ENCODE results near the gene REXO5. TPM values are rescaled to one million over a fixed set of nuclear protein-coding genes. Genes with fewer than 3 reads are reported as not detected.
"Not testable (repeated sequence)": the region's sequence is repeated elsewhere in the genome, so short reads cannot be mapped to it uniquely, and the experiment has no call there.

The REXO5 gene
- total RNA-seq, 2 donors from 2014 or later: 2.3 to 3.6 TPM

- ATAC-seq: no peak
- Histone ChIP-seq H3K36me3 (replicated peaks in 1 of 2; ENCODE audit: insufficient read depth in 1 of 2, low read depth in 2 of 2) (peaks cover 0 to 2% of the 10 kb centered on the region in 2 donors), H3K27ac (no peak overlapping the region), H3K4me1 (peaks cover 1% of the 10 kb centered on the region), H3K4me3 (no peak overlapping the region), H3K9me3 (no peaks in the 10 kb centered on the region), H3K27me3 (no peaks in the 10 kb centered on the region)
- intact Hi-C loops (cut with DNase I): no loop called here
- 81 to 84% methylated on average over 4 of the region's 4 CpGs for WGBS, 2 donors
- no peak for DNase-seq
- TF ChIP-seq, protein P1, sequence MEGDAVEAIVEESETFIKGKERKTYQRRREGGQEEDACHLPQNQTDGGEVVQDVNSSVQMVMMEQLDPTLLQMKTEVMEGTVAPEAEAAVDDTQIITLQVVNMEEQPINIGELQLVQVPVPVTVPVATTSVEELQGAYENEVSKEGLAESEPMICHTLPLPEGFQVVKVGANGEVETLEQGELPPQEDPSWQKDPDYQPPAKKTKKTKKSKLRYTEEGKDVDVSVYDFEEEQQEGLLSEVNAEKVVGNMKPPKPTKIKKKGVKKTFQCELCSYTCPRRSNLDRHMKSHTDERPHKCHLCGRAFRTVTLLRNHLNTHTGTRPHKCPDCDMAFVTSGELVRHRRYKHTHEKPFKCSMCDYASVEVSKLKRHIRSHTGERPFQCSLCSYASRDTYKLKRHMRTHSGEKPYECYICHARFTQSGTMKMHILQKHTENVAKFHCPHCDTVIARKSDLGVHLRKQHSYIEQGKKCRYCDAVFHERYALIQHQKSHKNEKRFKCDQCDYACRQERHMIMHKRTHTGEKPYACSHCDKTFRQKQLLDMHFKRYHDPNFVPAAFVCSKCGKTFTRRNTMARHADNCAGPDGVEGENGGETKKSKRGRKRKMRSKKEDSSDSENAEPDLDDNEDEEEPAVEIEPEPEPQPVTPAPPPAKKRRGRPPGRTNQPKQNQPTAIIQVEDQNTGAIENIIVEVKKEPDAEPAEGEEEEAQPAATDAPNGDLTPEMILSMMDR (IDR thresholded peaks at IDR 0.05): no peak
- no peak for TF ChIP-seq POLR2A (IDR thresholded peaks at IDR 0.05)
Measured at GRCh38 chr16:20860361-20860760, 54.0 kb downstream of the REXO5 start.

DNA sequence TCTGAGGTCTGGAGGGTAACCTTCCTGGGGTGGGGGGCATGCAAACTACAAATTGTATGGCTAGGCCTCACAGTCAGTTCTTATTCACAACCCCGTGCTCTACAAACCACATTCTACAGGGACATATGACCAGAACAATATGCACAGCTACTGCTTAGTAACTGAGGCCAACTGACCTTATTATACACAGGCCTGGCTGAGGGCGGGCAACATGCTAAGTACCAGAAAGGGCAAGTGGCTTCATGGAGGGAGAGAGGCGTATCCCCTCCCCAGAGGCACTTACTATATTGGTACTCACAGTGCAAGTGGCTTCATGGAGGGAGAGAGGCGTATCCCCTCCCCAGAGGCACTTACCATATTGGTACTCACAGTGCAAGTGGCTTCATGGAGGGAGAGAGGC lies 54.7 kb downstream of the REXO5 start:
- H3K27me3 ChIP-seq; DNase-seq; H3K36me3 ChIP-seq (replicated peaks in 1 of 2; ENCODE audit: insufficient read depth in 1 of 2, low read depth in 2 of 2); H3K4me3 ChIP-seq; H3K4me1 ChIP-seq; ATAC-seq; intact Hi-C loops (cut with DNase I); H3K27ac ChIP-seq; H3K9me3 ChIP-seq: not testable (repeated sequence)
- 62 to 85% methylated on average over 1 to 4 of the region's 4 CpGs for WGBS, 2 donors

DNA sequence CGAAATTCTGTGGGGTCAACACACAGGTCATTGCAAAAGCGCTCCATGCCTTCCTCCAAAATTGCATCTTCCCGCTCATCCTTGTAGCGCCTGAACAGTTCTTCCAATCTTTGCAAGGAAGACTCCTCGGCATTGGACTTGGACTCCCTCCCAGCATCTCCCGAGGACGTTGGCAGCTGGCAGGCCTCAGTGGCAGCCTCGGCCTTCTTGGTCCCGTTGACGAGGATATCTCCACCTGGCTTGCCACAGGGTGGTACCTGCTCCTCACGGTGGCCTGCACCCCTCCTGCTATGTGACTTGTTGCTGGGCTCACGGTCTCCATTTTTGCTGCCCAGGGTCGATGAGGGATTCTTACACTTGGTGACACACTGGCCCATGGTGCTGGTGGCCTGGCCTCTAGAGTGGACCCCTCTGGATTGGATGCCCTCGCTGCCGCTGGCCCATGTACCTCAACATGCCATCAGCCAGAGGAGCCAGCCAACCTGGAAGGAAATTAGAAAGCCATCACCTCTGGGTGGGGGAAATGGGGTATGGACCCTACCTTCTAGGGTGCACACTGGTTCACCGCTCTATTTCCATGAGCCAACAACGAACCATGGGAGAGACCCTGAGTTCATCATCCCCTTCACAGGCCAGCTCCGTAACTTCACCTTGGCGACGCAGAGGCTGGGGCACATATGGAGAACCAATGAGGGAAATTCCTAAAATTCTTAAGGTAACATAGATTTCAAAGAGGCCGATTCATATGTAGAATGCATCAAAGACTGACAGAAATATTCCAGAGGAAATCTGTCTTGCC lies 56.0 kb downstream of the REXO5 start:
- H3K9me3 ChIP-seq: no peaks in the 10 kb centered on the region
- TF ChIP-seq, protein P1 (IDR thresholded peaks at IDR 0.05): no peak
- TF ChIP-seq POLR2A (IDR thresholded peaks at IDR 0.05): no peak
- peaks cover 21% of the 10 kb centered on the region for H3K4me1 ChIP-seq
- intact Hi-C loops (cut with DNase I): no loop called here
- WGBS, 2 donors: 94 to 95% methylated on average over 12 to 20 of the region's 21 CpGs
- H3K27me3 ChIP-seq: no peaks in the 10 kb centered on the region
- H3K4me3 ChIP-seq: no peak overlapping the region
- ATAC-seq (no peak), DNase-seq (no peak)
- no peak overlapping the region for H3K27ac ChIP-seq
- peaks cover 0 to 2% of the 10 kb centered on the region in 2 donors for H3K36me3 ChIP-seq (replicated peaks in 1 of 2; ENCODE audit: insufficient read depth in 1 of 2, low read depth in 2 of 2)

- peaks cover 40% of the 10 kb centered on the region for H3K4me1 ChIP-seq
- WGBS, 2 donors: 88 to 94% methylated on average over 6 of the region's 6 CpGs
- H3K9me3 ChIP-seq; H3K27ac ChIP-seq; ATAC-seq; DNase-seq; H3K36me3 ChIP-seq (replicated peaks in 1 of 2; ENCODE audit: insufficient read depth in 1 of 2, low read depth in 2 of 2); H3K4me3 ChIP-seq; intact Hi-C loops (cut with DNase I); H3K27me3 ChIP-seq: not testable (repeated sequence)
Measured at GRCh38 chr16:20864376-20864775, 58.0 kb downstream of the REXO5 start.

- H3K27me3 ChIP-seq: no peaks in the 10 kb centered on the region
- intact Hi-C loops (cut with DNase I): no loop called here
- WGBS, 2 donors: 76 to 82% methylated on average over 6 of the region's 6 CpGs
Measured at GRCh38 chr16:20865420-20866131, 59.2 kb downstream of the REXO5 start.

More at GRCh38 chr16:20865420-20866131, 59.2 kb downstream of the REXO5 start:
- H3K27ac ChIP-seq: peak overlapping the region in 3 of 4 donors; percentile 40 to 69 (median 41)
- peaks cover 49% of the 10 kb centered on the region for H3K4me1 ChIP-seq
- no peak for DNase-seq
- no peak for ATAC-seq
- no peak overlapping the region for H3K4me3 ChIP-seq
- TF ChIP-seq, protein P1 (IDR thresholded peaks at IDR 0.05): no peak
- TF ChIP-seq POLR2A (IDR thresholded peaks at IDR 0.05): no peak
- no peaks in the 10 kb centered on the region for H3K9me3 ChIP-seq
- H3K36me3 ChIP-seq (replicated peaks in 1 of 2; ENCODE audit: insufficient read depth in 1 of 2, low read depth in 2 of 2): no peaks in the 10 kb centered on the region

Data from body of pancreas (tissue), 4 donors.